Heart right ventricle (tissue), 16 donors: ENCODE data around the gene PLPP4. TPM values are rescaled to one million over a fixed set of nuclear protein-coding genes. Genes with fewer than 3 reads are reported as not detected.

Source experiments
- ATAC-seq, 8 donors: fragments of 200-7000 bp; cut with Tn5 transposase; one replicate each; pipeline ENCODE4 v1.9.1; 2020; ENCODE audit warnings: mild to moderate bottlenecking in 8 of 8, moderate library complexity in 8 of 8, moderate number of reproducible peaks in 1 of 8
- DNase-seq, 2 donors: peaks; one replicate each; pipeline ENCODE4 v3.0.0-alpha.2; 2020
- H3K27ac ChIP-seq, 10 donors: fragments of 200-600 bp; sonication (generic) in 2 of 10; one replicate each; pipeline versions ENCODE4 v1.5.0 to v1.8.0; 2020 to 2022; ENCODE audit warnings: mild to moderate bottlenecking in 3 of 10
- H3K27me3 ChIP-seq, 7 donors: fragments of 200-600 bp; one replicate each; pipeline ENCODE4 v1.8.0; 2021 to 2022; ENCODE audit warnings: mild to moderate bottlenecking in 2 of 7
- H3K36me3 ChIP-seq, 9 donors: fragments of 200-600 bp; sonication (generic) in 1 of 9; one replicate each; pipeline versions ENCODE4 v1.5.0 to v1.8.0; 2020 to 2022; ENCODE audit warnings: mild to moderate bottlenecking in 2 of 9
- H3K4me1 ChIP-seq, 9 donors: fragments of 200-600 bp; sonication (generic) in 1 of 9; one replicate each; pipeline versions ENCODE4 v1.5.0 to v1.8.0; 2020 to 2022; ENCODE audit warnings: mild to moderate bottlenecking in 4 of 9
- H3K4me3 ChIP-seq, 10 donors: fragments of 200-600 bp; sonication (generic) in 2 of 10; one replicate each; pipeline versions ENCODE4 v1.5.0 to v1.8.0; 2020 to 2022; ENCODE audit warnings: mild to moderate bottlenecking in 7 of 10, moderate library complexity in 2 of 10
- H3K9me3 ChIP-seq, 11 donors: fragments of 200-600 bp in 10 of 11; sonication (generic) in 2 of 11; one replicate each; pipeline versions ENCODE4 v1.5.0 to v1.8.0; 2013 to 2022; ENCODE audit warnings: mild to moderate bottlenecking in 2 of 11, control low read depth in 1 of 11, moderate library complexity in 1 of 11
- WGBS, 2 donors: extraction: QIAGEN DNeasy Blood & Tissue Kit; methylation state at CpG; one replicate each; pipeline ENCODE4 v1.1.7; 2013; ENCODE audit warnings: inconsistent platforms in 1 of 2; 5-methylcytosine and 5-hydroxymethylcytosine counted together
- intact Hi-C, 10 donors: fragments of 100-400 bp; cut with DNase I; formaldehyde crosslinking; loops; one replicate each; pipeline versions ENCODE4 v1.11.1 to v1.14.2; 2022
- polyA plus RNA-seq, 2 donors: library from polyadenylated mRNA; stranded (reverse); fragments of 200-250 nt; gene quantifications; one replicate each; pipeline ENCODE4 v1.2.3, GENCODE V29; 2013
- total RNA-seq, 10 donors: library from RNA; stranded (reverse); fragmentation: NEBNext Ultra II Directional in 3 of 10; extraction: Animal tissue kit (Norgen Biotek cat#: 25700) in 3 of 10; gene quantifications; one replicate each; pipeline versions ENCODE4 v1.2.1 to v1.2.4, GENCODE V29; 2021 to 2023
- TF ChIP-seq, protein P1 (sequence below), 9 donors: fragments of 200-600 bp; sonication (generic) in 2 of 9; IDR thresholded peaks; one replicate each; pipeline versions ENCODE4 v1.5.0 to v1.8.0; 2021 to 2022; ENCODE audit warnings: antibody characterized with exemption in 9 of 9, mild to moderate bottlenecking in 5 of 9, moderate library complexity in 1 of 9
- donor health status: Arrhythmogenic right ventricular cardiomyopathy.
- donor health status: ischemic (EF 13 %, LVEDD 7.1; RV severe dilation, severe dysfunction).
- donor health status: healthy with polysubstance abuse.
- donor health status: DM: no; HTN: yes; CAD: no.
- donor health status: DM: no; HTN: no; CAD: no.
- donor health status: ischemic (EF 25% LVEDD 6.9; RV normal size, moderate dysfunction).
- donor health status: ischemic (EF 25% LVEDD 5.7; RV mildly dilated, moderate dysfunction).
- donor health status: healthy.
- donor health status: DM: yes; HTN: yes; CAD: no.
- donor health status: Ischemic cardiomyopathy.
- donor health status: ischemic (EF 35%, LVEDD 5.7; RV mildly dilated, moderate dysfunction).
- donor health status: nonischemic (EF 11% LVEDD 7.7; RV severe dilation, severe dysfunction).
- donor health status: DM: yes; HTN: yes; CAD: no.
- donor health status: PGD.
- donor health status: ischemic (EF 29% LVEDD 5.4; RV normal size, mild dysfunction).
- donor health status: nonischemic (EF 23%, LVEDD 6.1; RV moderate dilation, normal function).

The PLPP4 gene
- total and polyA plus RNA-seq, 12 donors, result not detected

DNA sequence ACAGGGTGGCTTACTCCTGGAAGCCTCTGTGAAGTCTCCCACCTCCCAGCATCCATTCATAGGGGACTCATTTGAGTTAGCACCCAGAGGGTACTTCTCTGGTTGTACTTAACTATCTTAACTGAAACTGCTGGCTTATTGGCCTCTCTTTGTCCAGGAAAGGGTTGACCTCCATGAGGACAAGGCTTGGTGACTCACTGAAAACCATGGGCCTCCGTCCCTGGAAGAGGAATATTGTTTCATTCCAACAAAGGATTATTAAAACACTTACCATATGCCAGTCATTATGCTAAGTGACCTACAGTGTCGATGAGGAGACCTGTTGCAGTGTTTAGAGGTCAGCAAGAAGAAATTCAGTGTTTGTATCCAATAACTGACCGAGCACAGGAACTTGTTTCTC, 175.9 kb downstream of the PLPP4 start:
- ATAC-seq (no peak), DNase-seq (no peak)
- intact Hi-C loops, result no loop called here
- TF ChIP-seq, protein P1, sequence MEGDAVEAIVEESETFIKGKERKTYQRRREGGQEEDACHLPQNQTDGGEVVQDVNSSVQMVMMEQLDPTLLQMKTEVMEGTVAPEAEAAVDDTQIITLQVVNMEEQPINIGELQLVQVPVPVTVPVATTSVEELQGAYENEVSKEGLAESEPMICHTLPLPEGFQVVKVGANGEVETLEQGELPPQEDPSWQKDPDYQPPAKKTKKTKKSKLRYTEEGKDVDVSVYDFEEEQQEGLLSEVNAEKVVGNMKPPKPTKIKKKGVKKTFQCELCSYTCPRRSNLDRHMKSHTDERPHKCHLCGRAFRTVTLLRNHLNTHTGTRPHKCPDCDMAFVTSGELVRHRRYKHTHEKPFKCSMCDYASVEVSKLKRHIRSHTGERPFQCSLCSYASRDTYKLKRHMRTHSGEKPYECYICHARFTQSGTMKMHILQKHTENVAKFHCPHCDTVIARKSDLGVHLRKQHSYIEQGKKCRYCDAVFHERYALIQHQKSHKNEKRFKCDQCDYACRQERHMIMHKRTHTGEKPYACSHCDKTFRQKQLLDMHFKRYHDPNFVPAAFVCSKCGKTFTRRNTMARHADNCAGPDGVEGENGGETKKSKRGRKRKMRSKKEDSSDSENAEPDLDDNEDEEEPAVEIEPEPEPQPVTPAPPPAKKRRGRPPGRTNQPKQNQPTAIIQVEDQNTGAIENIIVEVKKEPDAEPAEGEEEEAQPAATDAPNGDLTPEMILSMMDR (IDR thresholded peaks at IDR 0.05), result no peak
- WGBS, 2 donors, result 50 to 57% methylated on average over 3 of the region's 3 CpGs
- Histone ChIP-seq H3K4me3 (no peak overlapping the region), H3K36me3 (no peaks in the 10 kb centered on the region), H3K27ac (no peak overlapping the region), H3K4me1 (no peaks in the 10 kb centered on the region), H3K9me3 (peaks cover 0 to 17% (median 7%) of the 10 kb centered on the region in 11 donors), H3K27me3 (peaks cover 0 to 10% (median 0%) of the 10 kb centered on the region in 7 donors)

DNA sequence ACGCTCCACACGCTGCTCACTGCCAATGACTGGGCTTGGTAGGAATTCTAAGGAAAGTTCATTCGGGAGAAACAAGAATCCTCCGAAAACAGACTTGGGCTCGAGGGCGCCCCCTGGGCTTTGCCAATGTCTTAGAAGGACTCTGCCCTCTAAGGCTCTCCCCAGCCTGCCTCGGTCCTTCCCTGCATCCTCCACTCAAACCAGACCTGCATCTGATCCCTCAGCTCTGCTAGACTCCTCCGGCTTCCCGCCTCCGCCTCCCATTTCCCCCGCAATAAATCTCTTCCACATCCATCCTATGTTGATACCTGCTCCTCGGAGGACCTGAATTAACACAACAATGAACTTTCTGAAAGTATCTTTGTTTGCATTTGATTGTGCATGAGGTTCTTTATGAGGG, 177.6 kb downstream of the PLPP4 start:
- Histone ChIP-seq H3K36me3 (no peaks in the 10 kb centered on the region), H3K4me1 (no peaks in the 10 kb centered on the region)
- no peak for ATAC-seq

More for the DNA sequence above, 177.6 kb downstream of the PLPP4 start:
- Histone ChIP-seq H3K4me3 (no peak overlapping the region), H3K27ac (no peak overlapping the region), H3K27me3 (peaks cover 0 to 10% (median 0%) of the 10 kb centered on the region in 7 donors), H3K9me3 (peaks cover 0 to 9% (median 3%) of the 10 kb centered on the region in 11 donors)
- intact Hi-C loops, result no loop called here
- TF ChIP-seq, protein P1 (IDR thresholded peaks at IDR 0.05), result no peak
- DNase-seq, result no peak
- 74 to 75% methylated on average over 12 of the region's 12 CpGs for WGBS, 2 donors
